ENCODE measurements around the gene PRAME. TPM values are rescaled to one million over a fixed set of nuclear protein-coding genes. Genes with fewer than 3 reads are reported as not detected.

PRAME gene
- total and polyA plus RNA-seq, 10 of the 15 experiments (the other 5 are each of a cell fraction or from before 2014, with no cell fraction given): 0.40 to 2.5 (median 0.65) TPM

- no TSS peak for BruUV-seq (replicated peaks)
- no peaks in the 10 kb centered on the region for H3K9me3 ChIP-seq (replicated peaks; ENCODE audit: control insufficient read depth, insufficient read depth, low read length)
- H3K36me3 ChIP-seq (ENCODE audit: control insufficient read depth in 2 of 2, insufficient read depth in 2 of 2, low read length in 1 of 2): no peaks in the 10 kb centered on the region
- in situ Hi-C loops (cut with MboI) (no loop called here), intact Hi-C loops (cut with micrococcal nuclease; ENCODE audit: unreplicated experiment) (loop anchor here (10.0 kb wide), 1 partner anchor 134 kb away; no protein-coding TSS in a partner anchor)
- DNase-seq (ENCODE audit: low read depth, low spot score): no peak
- no peak for ATAC-seq
- H3K27me3 ChIP-seq (replicated peaks in 1 of 2; ENCODE audit: control insufficient read depth in 2 of 2, insufficient read depth in 2 of 2, low read length in 1 of 2): no peaks in the 10 kb centered on the region
- no peak overlapping the region for H3K9ac ChIP-seq (ENCODE audit: control insufficient read depth, insufficient read depth, low read length)
- ChIA-PET SMC1A (ENCODE audit: uncharacterized antibody, unreplicated experiment) (interaction anchor here (0.6 to 1.0 kb wide), 2 partner anchors 9 to 33 kb away, joined by 3 read pairs; no protein-coding TSS in a partner anchor), CTCF (interaction anchor here (1.0 to 1.4 kb wide), 4 partner anchors 9 to 108 kb away, joined by 3 to 5 read pairs (median 4); no protein-coding TSS in a partner anchor), RAD21 (ENCODE audit: unreplicated experiment) (no interaction called here), POLR2A (no interaction called here)
- 0 out of 2 replicates have a peak, but pooled peaks cover 4% of the 10 kb centered on the region for H3K4me1 ChIP-seq (ENCODE audit: control insufficient read depth, insufficient read depth, low read length)
- no peak overlapping the region for H3K27ac ChIP-seq (ENCODE audit: control insufficient read depth, insufficient read depth)
- FAIRE-seq: no peak
- H4K20me1 ChIP-seq (ENCODE audit: control insufficient read depth, insufficient read depth): no peaks in the 10 kb centered on the region
- no peak overlapping the region for H3K4me2 ChIP-seq (ENCODE audit: control insufficient read depth, insufficient read depth)
- H3K4me3 ChIP-seq: no peak overlapping the region
- WGBS (ENCODE audit: insufficient coverage, insufficient replicate concordance, low lambda C conversion rate, missing lambda C conversion rate): 70% methylated on average over 6 of the region's 25 CpGs
- H3K79me2 ChIP-seq (ENCODE audit: control insufficient read depth, insufficient read depth, low read length): no peaks in the 10 kb centered on the region
- H2AFZ ChIP-seq (ENCODE audit: control insufficient read depth, low read depth, low read length): no peak overlapping the region
- TF ChIP-seq PAX8 (IDR thresholded peaks at IDR 0.05): no peak
- no peak for TF ChIP-seq GABPA (IDR thresholded peaks at IDR 0.05; ENCODE audit: low read depth)
- no peak for TF ChIP-seq RELB (IDR thresholded peaks at IDR 0.05; ENCODE audit: low read depth)
- TF ChIP-seq PRDM15 (CRISPR knock-in tag; IDR thresholded peaks at IDR 0.05): no peak
- TF ChIP-seq, protein P1, sequence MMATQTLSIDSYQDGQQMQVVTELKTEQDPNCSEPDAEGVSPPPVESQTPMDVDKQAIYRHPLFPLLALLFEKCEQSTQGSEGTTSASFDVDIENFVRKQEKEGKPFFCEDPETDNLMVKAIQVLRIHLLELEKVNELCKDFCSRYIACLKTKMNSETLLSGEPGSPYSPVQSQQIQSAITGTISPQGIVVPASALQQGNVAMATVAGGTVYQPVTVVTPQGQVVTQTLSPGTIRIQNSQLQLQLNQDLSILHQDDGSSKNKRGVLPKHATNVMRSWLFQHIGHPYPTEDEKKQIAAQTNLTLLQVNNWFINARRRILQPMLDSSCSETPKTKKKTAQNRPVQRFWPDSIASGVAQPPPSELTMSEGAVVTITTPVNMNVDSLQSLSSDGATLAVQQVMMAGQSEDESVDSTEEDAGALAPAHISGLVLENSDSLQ (IDR thresholded peaks at IDR 0.05): no peak
- TF ChIP-seq TAF1 (IDR thresholded peaks at IDR 0.05; ENCODE audit: borderline replicate concordance, low read depth, low read length): no peak
- TF ChIP-seq ATF7 (IDR thresholded peaks at IDR 0.05; ENCODE audit: low read depth): no peak
- TF ChIP-seq SMAD1 (IDR thresholded peaks at IDR 0.05; ENCODE audit: low read depth, partially characterized antibody): no peak
- no peak for TF ChIP-seq BCLAF1 (IDR thresholded peaks at IDR 0.05)
Observed at GRCh38 chr22:22558071-22558971, 744 bp downstream of the PRAME start.

Measured in GM12878 (cell line).